NCI-H1436 (cell line): ENCODE data around the gene MFSD12.
A peak's percentile ranks its signal among the peaks of the same experiment; 100 is the strongest.
"Not testable (repeated sequence)": the region's sequence is repeated elsewhere in the genome, so short reads cannot be mapped to it uniquely, and the experiment has no call there.

Experiments
- DNase-seq: peaks from one replicate; lab custom pipeline; 2025; lab: John Stamatoyannopoulos, UW

Gene MFSD12

DNA sequence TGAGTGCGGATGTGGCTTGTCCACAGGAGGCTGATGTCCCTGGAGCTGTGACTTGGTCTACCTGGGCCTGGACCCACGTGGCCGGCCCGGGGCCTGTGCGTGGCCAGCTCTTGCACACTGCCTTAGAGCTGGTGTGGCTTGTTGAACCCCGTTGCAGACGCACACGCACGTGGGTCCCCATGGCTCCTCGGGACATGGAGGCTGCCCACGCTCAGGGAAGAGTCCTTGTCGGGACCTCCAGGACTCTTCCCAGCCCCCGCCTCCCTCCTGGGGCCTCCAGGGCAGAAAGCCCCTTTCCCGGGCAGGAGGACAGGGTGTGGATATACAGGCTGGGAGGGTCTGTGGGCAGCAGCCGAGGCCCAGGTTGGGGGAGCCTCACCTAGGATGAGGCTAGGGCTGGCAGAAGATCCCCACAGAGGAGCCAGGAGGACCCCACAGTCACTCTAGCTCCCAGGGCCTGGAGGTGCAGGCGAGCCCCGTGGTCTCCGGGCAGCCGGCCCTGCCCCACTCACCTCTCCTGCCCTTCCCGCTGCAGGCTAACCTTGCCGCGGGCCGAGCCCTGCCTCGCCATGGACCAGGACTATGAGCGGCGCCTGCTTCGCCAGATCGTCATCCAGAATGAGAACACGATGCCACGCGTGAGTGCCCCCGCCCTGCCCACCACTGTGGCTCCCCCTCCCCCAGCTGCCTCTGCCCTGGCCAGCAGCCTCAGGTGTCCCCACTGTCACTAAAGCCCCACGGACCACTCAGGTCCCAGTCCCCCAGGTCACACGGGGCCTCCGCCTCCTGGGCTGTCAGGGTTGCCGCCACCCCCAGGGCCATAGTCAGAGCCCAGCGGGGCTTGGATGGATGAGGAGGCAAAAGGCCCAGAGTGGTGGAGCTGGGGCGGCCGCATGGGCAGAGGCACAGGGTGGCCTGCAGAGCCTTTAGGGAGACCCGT, 34.7 kb downstream of the MFSD12 start:
- DNase-seq = no peak

DNA sequence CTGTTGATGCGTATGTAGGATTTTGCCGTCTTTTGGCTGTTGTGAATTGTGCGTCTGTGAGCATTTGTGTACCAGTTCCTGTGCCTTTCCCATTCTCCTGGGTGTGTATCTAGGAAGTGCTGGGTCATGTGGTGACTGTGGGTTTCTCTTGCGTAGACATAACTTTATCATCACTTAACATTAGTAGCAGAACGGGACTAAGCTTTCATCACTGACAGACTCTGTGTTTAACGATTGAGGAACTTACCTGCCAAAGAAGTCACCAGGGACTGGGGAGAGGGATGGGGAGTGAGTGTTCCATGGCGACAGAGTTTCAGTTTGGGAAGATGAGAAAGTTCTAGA, 36.3 kb downstream of the MFSD12 start:
- DNase-seq = no peak

DNA sequence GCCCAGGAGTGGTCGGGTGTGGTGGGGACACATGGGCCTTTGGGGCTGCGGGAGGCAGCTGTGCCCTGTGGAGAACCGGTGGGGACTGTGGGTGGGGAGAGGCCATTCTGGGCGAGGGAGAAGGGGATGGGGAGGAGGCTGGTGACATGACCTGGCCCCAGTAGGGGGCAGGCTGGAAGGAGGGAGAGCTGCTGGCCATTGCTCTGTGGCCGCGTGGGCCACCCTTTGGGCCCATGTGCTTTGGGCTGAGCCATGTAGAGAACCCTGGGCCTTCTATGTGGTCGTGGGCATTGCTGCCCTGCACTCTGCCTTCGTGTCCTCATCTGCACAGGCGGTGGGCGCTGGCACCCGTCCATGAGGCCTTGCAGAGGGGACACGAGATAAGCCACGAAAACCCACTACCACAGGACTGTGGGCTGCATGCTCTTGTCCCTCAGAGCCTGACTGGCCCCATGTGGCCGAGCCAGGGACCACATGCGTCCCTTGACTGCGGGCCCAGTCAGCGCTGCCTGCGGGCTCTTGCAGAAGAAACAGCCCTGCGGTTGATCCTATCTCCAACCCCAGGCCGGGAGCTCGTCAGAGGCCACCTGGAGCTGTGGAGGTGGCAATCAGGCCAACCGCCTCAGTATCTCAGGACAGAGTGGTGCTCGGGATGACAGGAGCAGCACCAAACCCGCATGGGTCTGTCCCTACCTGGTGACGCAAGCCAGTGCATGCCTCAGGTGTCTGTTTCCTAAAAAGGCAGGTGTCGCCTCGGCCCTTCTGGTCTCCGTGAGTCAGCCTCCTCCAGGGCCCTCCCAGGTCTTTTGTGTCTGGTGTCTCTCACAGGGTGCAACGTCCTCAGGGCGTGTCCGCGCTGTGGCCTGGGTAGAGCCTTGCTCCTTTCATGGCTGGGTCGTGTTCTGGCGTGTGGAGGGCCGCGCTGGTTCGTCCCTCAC, 37.0 kb downstream of the MFSD12 start:
- no peak for DNase-seq

DNA sequence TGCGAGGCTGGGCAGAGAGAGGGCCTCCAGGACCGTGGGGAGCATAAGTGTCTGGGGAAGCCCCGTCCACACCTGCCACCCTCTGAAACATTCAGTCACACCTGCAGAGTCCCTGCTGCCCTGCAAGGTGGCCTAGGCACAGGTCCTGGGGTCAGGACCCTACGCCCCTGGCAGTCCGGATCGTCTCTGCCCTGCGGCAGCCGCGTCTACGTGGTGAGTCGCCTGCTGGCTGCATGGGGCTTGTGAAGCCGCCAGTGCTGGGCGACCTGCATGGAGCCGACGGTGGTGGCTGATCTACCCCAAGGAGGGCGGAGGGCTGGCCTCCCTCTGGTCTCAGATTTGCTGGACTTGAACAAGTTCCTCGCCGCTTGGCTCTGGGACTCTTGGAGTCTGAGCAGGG, 38.3 kb downstream of the MFSD12 start:
- no peak for DNase-seq

DNA sequence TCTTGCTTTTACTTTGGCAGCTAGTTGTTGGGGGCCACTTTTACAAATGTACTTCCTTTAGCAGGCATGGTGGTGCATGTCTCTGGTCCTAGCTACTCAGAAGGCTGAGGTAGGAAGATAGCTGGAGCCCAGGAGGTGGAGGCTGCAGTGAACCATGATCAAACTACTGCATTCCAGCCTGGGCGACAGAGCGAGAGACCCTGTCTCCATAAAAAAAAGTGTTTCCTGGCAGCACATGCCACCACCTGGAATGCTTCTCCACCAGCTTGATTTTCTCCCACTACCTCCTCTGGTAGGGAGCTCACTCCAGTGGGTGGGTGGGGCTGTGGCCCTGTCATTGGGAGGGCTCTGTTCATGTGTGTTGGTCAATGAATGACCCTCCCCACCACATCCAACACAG, 38.7 kb downstream of the MFSD12 start:
- no peak for DNase-seq

DNA sequence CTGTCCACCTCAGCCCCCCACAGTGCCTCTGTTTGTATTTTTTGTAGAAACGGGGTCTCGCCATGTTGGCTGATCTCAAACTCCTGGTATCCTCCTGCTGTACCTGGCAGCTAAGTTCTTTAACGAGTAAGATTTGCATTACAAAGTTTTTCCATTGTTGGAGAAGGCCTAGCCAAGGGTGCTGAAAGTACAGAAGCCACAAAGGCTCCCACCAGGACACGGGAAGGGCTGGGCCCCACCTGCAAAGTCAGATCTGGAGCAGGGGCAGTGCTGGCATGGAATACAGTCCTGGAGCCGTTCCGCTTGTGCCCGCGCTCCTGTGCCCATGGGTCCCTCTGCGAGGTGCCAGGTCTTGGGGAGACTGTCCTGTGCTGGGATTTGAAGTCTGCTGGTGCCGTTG, 39.1 kb downstream of the MFSD12 start:
- DNase-seq = no peak

DNA sequence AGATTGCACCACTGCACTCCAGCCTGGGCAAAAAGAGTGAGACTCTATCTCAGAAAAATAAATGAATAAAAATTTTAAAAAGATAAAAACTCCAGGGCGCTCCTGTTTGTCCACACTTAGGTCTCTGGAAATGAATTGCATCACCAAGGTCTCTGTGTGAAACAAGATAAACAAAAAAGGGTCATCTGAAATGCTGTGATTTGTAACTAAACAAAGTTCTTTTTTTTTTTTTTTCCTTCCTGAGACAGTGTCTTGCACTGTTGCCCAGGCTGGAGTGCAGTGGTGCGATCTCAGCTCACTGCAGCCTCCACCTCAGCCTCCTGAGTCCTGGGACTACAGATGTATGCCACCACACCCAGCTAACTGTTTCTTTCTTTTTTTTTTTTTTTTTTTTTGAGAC, 39.7 kb downstream of the MFSD12 start:
- no peak for DNase-seq

DNA sequence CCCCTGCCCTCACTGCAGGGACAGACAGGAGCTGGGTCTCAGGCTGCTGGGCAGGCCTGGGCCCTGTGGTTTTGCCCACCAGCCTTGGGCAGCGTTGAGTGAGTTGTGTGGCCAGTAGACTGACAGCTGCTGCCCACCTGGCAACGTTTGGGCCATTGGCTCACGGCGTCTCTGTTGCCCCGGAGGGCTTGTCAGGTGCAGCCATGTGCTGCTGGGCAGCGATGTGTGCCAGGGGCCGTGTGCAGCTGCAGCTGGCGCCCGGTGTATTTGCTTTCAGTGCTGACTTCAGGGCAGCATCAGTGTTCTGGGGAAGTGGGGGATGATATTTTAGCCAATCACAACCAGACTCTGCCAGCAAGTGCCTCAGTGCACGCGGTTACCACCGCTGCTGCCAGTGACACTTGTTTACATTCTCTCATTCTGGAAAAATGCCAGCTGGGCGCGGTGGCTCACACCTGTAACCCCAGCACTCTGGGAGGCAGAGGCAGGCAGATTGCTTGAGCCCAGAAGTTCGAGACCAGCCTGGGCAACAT, 40.6 kb downstream of the MFSD12 start:
- peak; percentile 67 for DNase-seq

DNA sequence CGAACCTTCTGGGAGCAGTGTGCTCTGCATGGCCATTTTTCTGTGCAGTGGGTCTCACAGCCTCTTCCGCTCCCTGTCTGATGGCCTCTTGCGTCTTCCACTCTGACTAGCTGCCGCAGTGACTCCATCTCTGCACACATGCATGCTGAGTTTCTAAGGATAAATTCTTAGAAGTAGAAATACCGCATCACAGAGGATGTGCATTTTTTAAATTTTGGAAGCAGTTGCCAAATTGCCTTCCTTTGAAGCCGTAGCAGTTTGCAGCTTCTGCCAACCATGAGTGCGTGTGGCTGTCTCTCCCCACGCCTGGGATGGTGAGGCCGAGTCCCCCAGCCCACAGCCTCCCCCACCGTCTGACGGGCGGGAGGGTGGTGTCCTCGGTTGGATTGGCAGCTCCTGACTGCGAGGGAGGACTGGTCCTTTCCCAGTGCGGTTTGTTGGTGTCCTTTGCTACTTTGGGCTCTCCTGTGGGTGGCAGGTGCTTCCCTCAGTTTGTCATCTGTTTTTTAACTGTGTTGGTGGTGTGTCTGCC, 41.4 kb downstream of the MFSD12 start:
- no peak for DNase-seq

DNA sequence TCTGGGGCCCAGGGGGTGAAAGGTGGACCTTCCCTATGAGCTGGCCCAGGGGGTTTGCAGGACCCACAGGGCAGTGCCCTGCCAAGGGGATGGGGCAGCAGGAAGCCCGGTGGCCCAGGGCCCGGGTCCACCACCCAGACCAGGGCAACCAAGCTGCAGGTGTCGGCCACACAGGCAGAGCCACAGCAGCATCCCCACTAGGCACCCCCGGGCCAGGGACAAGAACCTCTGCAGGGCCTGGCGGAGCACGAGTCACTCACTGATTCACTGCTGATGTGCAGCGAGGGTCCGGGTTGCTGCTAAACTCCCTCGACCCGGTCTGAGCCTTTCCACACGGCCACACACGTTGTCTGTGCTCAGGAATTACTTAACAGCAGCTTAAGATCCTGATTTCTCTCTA, 42.5 kb downstream of the MFSD12 start:
- no peak for DNase-seq

DNA sequence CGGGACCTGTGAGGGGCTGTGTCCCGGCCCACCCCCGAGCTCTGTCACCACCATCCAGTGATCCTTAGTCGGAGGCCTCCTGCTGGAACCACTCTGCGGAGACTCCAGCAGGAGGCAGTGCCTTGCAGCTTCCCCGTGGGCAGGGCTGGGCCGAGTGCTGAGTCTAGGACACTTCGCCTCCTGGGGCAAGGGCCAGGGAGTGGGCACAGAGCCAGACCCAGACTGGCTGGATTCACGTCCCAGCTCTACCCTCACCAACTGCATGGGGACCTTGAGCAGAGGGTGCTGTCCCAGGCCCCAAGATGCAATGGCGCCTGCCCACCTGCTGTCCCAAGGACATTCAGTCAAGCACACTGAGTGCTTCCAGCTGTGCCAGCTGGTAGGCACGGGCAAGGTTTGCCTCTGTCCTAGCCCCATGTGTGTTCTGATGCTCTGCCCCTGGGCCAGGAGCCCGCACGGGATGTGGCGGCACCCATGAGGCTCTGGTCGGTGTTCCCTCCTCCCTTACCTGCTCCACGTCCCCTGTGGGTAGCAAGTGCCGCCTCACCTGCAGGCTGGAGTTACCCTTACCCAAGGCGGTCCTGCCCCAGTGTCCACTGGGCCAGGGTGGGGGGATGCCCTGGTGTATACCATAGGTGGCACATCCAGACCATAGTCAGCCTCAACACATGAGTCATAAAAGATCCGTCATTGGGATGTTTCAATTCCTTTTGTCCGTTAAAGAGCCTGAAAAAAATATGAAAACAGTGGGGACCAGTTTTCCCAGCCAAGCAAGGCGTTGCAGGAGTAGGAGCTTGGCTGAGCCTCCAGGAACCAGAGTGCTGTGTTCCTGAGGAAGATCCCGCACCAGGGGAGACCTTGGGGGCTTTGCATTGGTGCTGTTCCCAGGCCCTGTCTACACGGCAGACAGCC, 43.9 kb downstream of the MFSD12 start:
- no peak for DNase-seq

DNA sequence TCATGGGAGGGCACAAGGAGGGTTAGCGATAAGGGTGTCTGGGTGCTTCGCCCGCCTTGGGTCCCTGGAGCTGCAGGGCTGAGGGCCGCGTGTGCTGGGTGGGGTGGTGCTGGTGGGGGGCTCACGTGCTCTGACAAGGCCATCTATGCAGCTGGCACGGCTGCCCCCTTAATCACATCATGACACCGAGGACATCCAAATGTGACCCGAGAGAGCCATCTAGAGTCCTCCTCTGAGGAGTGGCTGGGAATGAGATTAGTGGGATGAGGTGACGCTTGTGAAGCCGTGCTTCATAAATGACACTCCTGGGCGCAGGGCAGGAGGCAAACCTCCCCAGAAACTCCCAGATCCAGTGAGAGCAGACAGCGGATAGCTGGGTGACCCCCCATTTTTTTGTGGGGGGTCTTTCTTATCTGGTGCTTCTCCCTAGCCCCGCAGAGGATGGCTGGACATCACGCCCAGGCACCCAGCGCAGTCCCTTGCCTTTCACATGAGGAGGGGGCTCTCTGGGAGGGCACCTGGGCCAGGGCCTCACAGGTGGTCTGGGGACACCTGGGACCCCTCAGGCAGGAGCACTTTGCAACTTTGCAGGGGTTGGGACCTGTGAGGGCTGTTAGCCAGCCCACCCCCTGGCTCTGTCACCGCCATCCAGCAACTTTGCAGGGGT, 44.7 kb downstream of the MFSD12 start:
- no peak for DNase-seq

DNA sequence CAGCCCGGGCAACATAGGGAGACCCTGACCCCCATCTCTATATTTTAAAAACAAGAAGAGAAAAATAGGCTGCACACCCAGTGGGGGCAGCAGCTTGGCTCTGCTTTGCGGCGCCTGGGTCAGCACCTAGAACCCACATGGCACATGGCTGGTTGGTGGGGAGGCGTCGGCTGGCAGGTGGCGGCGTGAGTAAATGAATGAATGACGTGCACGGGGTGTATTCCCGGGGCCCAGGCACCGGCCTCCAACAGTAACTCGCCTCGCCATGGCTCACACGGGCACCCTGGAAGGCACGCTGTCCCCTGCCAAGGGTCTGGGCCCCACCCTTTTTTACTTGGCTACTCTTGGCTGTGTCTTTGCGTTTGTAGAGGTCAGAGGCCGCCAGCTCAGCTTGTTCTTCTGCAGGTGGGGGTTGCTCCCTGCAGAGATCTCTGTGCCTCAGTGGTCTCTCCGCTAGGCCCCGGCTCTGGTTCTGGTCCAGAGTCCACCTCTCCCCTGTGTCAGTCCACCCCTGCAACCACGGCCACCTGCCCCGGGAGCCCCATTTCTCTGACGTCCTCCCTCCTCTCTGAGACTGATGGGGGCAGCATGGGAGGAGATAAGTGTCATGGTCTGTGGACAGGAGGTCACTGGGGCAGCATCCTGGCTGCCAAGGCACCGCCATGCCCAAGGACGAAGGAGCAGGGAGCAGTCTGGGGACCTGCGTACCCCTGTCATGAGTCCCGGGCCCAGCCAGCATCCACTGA, 45.7 kb downstream of the MFSD12 start:
- no peak for DNase-seq

DNA sequence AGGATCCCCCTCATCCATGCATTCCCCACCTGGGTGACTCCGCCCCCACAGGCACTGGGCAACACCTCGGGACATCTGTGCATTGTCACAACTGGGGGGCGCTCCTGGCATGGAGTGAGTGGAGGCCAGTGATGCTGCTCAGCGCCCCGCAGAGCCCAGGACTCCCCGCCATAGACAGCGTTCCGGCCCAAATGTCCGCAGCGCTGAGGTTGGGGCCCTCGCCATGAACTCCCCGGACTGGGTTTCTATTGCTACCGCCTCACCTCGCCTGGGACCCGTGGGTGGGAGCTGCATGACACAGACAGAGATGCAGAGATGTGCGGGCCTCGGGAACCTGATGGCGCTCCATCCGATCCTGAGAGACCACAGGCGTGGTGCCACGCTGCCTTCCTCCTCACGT, 46.7 kb downstream of the MFSD12 start:
- DNase-seq = no peak

DNA sequence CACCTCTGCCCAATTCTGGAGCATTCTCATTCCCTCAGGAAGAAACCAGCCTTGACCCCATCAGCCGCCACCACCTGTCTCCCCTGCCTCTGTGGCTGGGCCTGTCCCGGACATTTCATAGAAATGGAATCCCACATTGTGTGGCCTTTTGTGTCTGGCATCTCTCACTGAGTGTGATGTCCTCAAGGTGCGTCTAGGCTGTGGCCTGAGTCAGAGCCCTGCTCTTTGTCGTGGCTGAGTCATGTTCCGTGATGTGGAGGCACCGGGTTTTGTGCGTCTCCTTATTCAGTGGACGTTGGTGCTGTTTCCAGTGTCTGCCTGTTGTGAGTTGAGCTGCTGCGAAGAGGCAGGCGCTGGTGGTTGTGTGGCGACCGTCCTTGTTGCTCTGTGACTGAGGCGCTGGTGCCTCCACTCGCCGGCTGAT, 47.8 kb downstream of the MFSD12 start:
- DNase-seq = no peak

DNA sequence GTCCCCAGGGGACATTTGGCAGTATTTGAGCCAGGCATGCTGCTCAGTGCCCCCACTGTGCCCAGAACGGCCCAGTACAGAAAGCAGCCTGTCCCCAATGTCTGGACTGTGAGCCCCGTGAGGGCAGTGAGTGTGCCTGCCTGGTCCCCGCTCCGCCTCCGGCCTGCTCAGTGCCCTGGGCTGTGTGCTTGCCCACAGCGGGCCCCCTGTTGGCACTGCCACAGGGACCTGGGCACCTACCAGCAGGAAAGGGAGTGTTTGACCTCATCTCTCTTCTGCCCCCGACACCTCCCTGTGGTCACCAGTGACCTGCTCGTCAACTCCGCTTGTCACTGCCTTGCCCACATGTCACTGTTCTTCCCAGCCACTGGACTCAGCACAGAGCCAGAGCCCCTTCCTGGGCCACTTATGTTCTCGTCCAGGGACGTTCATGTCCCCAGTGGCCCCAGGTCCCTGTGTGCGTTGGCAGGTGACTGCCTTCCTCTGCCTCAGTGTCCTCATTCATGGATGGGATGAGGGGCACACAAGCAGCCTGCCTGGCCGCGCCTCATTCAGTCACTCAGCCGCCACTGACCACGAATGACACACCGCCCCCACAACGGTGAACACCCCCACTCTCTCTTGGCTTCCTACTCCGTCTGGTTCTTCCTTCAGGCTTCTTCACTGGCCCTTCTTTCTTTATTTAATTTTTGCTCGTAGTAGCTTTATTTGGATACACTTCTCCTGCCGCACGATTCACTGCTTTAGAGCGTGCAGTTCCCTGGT, 48.4 kb downstream of the MFSD12 start:
- DNase-seq = no peak

DNA sequence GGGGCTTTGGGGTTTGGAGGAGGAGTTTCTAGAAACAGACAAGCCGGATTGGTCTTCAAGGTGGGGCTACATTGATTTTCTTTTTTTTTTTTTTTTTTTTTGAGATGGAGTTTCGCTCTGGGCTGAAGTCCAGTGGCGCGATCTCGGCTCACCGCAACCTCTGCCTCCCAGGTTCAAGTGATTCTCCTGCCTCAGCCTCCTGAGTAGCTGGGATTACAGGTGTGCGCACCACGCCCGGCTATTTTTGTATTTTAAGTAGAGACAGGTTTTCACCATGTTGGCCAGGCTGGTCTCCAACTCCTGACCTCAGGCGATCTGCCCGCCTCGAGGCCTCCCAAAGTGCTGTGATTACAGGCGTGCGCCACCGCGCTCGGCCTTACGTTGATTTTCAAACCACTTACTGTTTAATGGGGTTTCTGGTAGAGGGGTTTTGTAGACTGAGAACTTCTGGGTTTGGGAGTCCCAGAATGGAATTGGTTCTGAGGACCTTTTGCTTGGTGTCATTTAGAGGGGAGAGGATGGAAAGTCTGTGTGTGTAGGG, 49.2 kb downstream of the MFSD12 start:
- DNase-seq = not testable (repeated sequence)

DNA sequence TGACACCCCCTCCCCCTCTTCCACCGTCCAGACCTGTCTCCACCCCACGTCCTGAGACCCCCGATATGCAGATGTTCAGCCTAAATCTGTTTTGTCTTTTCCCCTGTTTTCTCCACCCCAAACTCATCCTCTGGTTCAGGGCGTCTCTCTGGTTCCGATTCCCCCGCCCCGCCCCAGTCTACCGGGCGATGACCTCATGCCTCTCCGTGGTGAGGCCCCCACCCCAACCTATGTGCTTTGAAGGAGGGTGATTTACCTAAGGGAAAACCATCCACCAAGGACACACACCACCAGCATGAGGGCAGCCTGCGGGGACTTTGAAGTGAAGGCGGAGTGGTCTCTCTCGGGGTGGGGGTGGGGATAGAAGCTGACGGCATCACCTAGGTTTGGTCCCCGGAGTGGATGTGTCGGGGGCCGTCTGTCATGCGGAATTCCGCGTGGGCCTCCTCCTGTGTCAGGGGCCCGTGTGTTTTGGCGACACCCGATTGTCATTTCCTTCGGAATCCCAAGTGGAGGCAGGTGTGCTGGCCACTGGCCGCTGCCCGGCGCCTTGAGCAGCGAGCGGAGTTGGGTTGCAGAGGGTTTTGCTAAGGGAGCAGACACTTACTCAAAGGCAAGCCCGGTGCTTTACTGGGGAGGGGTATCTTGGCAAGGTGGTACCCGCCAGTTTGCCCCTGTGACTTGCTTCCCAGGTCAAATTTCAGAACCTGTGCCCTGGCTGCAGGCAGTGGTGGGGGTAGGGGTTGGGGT, 49.8 kb downstream of the MFSD12 start:
- no peak for DNase-seq
